GM23338 (cell line): Measurements from ENCODE around the gene SH3GL3. TPM values are rescaled to one million over a fixed set of nuclear protein-coding genes. Genes with fewer than 3 reads are reported as not detected.

Experiments used
- ATAC-seq: fragments of 200-7000 bp; cut with Tn5 transposase; 3 replicates; pipeline ENCODE4 v1.9.1; 2020
- DNase-seq: peaks from one replicate; pipeline ENCODE4 v3.0.0-alpha.2; 2015; ENCODE audit warnings: low spot score
- H2AFZ ChIP-seq: fragments of 200-600 bp; sonication (generic); 2 replicates; pipeline ENCODE4 v1.8.0; 2016; ENCODE audit warnings: antibody characterized with exemption, mild to moderate bottlenecking, moderate library complexity
- H3F3A ChIP-seq: fragments of 200-600 bp; sonication (generic); replicated peaks from 2 replicates; pipeline ENCODE4 v1.8.0; 2017; ENCODE audit warnings: antibody characterized with exemption, mixed run types, low read depth
- H3K27ac ChIP-seq: fragments of 200-600 bp; sonication (generic); 2 replicates; pipeline ENCODE4 v1.6.1; 2016; ENCODE audit warnings: low read depth
- H3K27me3 ChIP-seq: fragments of 200-600 bp; sonication (generic); 2 replicates; pipeline ENCODE4 v1.8.0; 2016; ENCODE audit warnings: mild to moderate bottlenecking, mixed run types, moderate library complexity; ENCODE audit not compliant: insufficient read depth
- H3K36me3 ChIP-seq: fragments of 200-600 bp; sonication (generic); 2 replicates; pipeline ENCODE4 v1.8.0; 2016; ENCODE audit warnings: mild to moderate bottlenecking; ENCODE audit not compliant: insufficient read depth
- H3K4me1 ChIP-seq: fragments of 200-600 bp; sonication (generic); 2 replicates; pipeline ENCODE4 v1.8.0; 2016; ENCODE audit warnings: mild to moderate bottlenecking, moderate library complexity; ENCODE audit not compliant: insufficient read depth
- H3K4me2 ChIP-seq: fragments of 200-600 bp; sonication (generic); 2 replicates; pipeline ENCODE4 v1.7.1; 2017; ENCODE audit warnings: mixed run types
- H3K4me3 ChIP-seq: fragments of 200-600 bp; sonication (generic); 2 replicates; pipeline ENCODE4 v1.6.1; 2016; ENCODE audit warnings: mixed run types
- H3K79me2 ChIP-seq: fragments of 200-600 bp; sonication (generic); replicated peaks from 2 replicates; pipeline ENCODE4 v1.8.0; 2017; ENCODE audit warnings: mild to moderate bottlenecking; ENCODE audit not compliant: insufficient read depth
- H3K9me2 ChIP-seq: fragments of 200-600 bp; sonication (generic); 2 replicates; pipeline ENCODE4 v1.8.0; 2017; ENCODE audit not compliant: insufficient read depth
- H4K20me1 ChIP-seq: fragments of 200-600 bp; sonication (generic); replicated peaks from 2 replicates; pipeline ENCODE4 v1.8.0; 2017; ENCODE audit warnings: mild to moderate bottlenecking; ENCODE audit not compliant: insufficient read depth
- H3K27ac Mint-ChIP-seq: 2 replicates; pipeline ENCODE4 v1.8.0; 2020; ENCODE audit warnings: inconsistent platforms, mild to moderate bottlenecking, moderate library complexity, mixed read lengths
- H3K27me3 Mint-ChIP-seq: 3 replicates; pipeline ENCODE4 v1.8.0; 2022; ENCODE audit warnings: low read depth, mild to moderate bottlenecking, moderate library complexity, mixed read lengths, inconsistent platforms; ENCODE audit not compliant: insufficient read depth, poor library complexity
- H3K36me3 Mint-ChIP-seq: 3 replicates; pipeline ENCODE4 v1.8.0; 2021; ENCODE audit warnings: low read depth, mild to moderate bottlenecking, inconsistent platforms, moderate library complexity, mixed read lengths
- H3K4me1 Mint-ChIP-seq: 3 replicates; pipeline ENCODE4 v1.8.0; 2020; ENCODE audit warnings: mild to moderate bottlenecking, inconsistent platforms, mixed read lengths
- H3K4me3 Mint-ChIP-seq: 3 replicates; pipeline ENCODE4 v1.8.0; 2021; ENCODE audit warnings: moderate library complexity, mild to moderate bottlenecking, inconsistent platforms, mixed read lengths
- H3K9me3 Mint-ChIP-seq: 3 replicates; pipeline ENCODE4 v1.8.0; 2020; ENCODE audit warnings: moderate library complexity, mild to moderate bottlenecking, inconsistent platforms, mixed read lengths
- CREB1 ChIP-seq: fragments of 250-450 bp; sonication (Bioruptor Pico); IDR thresholded peaks from 2 replicates; pipeline ENCODE4 v1.5.0; 2020; ENCODE audit warnings: low read depth, mild to moderate bottlenecking, moderate library complexity
- EZH2 ChIP-seq: fragments of 200-600 bp; sonication (generic); IDR thresholded peaks from one replicate; pipeline ENCODE4 v1.8.0; 2017; ENCODE audit warnings: antibody characterized with exemption, mild to moderate bottlenecking, low read depth; ENCODE audit not compliant: unreplicated experiment
- EZH2phosphoT487 ChIP-seq: fragments of 200-600 bp; sonication (generic); IDR thresholded peaks from one replicate; pipeline ENCODE4 v1.8.1; 2018; ENCODE audit warnings: antibody characterized with exemption; ENCODE audit not compliant: unreplicated experiment
- JUNB ChIP-seq: IDR thresholded peaks from one replicate; pipeline ENCODE4 v1.6.1; 2016; ENCODE audit warnings: antibody characterized with exemption; ENCODE audit not compliant: unreplicated experiment
- NANOG ChIP-seq: IDR thresholded peaks from 2 replicates; pipeline ENCODE4 v1.6.1; 2016; ENCODE audit warnings: antibody characterized with exemption, borderline replicate concordance
- POLR2AphosphoS5 ChIP-seq: IDR thresholded peaks from 2 replicates; pipeline ENCODE4 v1.6.1; 2016; ENCODE audit warnings: antibody characterized with exemption, low read depth
- STAT1 ChIP-seq: IDR thresholded peaks from one replicate; pipeline ENCODE4 v1.6.1; 2016; ENCODE audit warnings: antibody characterized with exemption; ENCODE audit not compliant: unreplicated experiment
- ZNF114 ChIP-seq: fragments of 250-450 bp; sonication (Bioruptor Pico); IDR thresholded peaks from 2 replicates; pipeline ENCODE4 v1.5.0; 2020; ENCODE audit warnings: mild to moderate bottlenecking, moderate library complexity
- ZNF331 ChIP-seq: fragments of 250-450 bp; sonication (Bioruptor Pico); IDR thresholded peaks from 2 replicates; pipeline ENCODE4 v1.5.0; 2020; ENCODE audit warnings: low read depth, mild to moderate bottlenecking, moderate library complexity
- polyA plus RNA-seq: library from polyadenylated mRNA; unstranded; fragments of >200 nt; fragmentation: Nextera tagmentation; extraction: Ambion mirVana; gene quantifications from 2 replicates; pipeline ENCODE4 v1.2.1, GENCODE V29; 2016
- total RNA-seq: library from RNA; depleted of rRNA; stranded (reverse); fragments of >200 nt; shearing (Covaris generic); gene quantifications from 2 replicates; pipeline ENCODE4 v1.2.3, GENCODE V29; 2014
- TF ChIP-seq, protein P1 (sequence below): IDR thresholded peaks from 2 replicates; pipeline ENCODE4 v1.6.1; 2016; ENCODE audit warnings: antibody characterized with exemption
- TF ChIP-seq, protein P2 (sequence below): IDR thresholded peaks from one replicate; pipeline ENCODE4 v1.6.1; 2018; ENCODE audit warnings: antibody characterized with exemption; ENCODE audit not compliant: unreplicated experiment
- TF ChIP-seq, protein P3 (sequence below), 2 experiments: fragments of 200-600 bp in 1 of 2; sonication (generic) in 1 of 2; conservative IDR thresholded peaks; 2 replicates each; pipeline versions ENCODE4 v1.5.1 to v1.6.1; 2016 to 2017; ENCODE audit warnings: antibody characterized with exemption in 2 of 2, low read depth in 2 of 2, mild to moderate bottlenecking in 2 of 2, moderate library complexity in 1 of 2
- TF ChIP-seq, protein P4 (sequence below): fragments of 250-450 bp; sonication (Bioruptor Pico); IDR thresholded peaks from 2 replicates; pipeline ENCODE4 v1.5.0; 2020; ENCODE audit warnings: mild to moderate bottlenecking, moderate library complexity

SH3GL3 gene
- total and polyA plus RNA-seq, 2 experiments from 2014 or later = 15.9 to 21.1 TPM

DNA sequence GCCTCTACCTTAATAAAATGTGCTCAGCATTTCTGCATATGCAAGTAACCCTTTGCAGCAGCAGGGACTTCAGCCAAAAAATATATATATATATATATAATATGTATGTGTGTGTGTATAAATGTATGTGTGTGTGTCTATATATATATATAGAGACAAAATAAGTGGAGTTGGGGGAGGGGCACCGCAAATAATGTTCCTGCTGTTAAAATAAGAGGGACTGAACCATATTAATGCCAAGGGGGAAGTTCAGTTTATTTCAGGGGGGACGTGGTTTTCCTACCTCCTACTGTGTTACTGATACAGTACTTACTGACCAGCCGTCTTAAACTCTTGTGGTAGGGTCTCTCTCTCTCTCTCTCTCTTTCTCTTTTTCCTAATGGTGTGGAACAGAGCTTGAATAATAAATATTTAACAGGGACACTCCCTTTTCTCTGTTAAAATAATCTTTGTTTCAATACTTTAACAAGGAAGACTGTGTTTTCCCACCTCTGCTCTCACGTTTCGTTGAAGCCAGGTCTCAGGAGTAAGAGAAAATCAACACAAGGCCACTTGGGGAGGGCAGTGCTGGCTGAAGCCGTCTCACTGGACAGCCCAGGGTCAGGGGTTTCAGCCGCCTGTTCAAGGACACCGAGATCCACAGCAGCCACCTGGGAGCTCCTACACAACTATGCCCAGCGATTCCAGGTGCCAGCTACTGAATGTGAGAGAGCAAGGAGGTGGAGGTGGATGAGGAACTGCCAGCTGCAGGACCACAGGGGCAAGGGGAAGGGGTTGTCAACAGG is 164.0 kb downstream of the SH3GL3 start:
- no peaks in the 10 kb centered on the region for H3K9me3 Mint-ChIP-seq
- no peak overlapping the region for H3K4me2 ChIP-seq
- ATAC-seq (no peak), DNase-seq (no peak)
- H3K9me2 ChIP-seq = no peaks in the 10 kb centered on the region
- no peaks in the 10 kb centered on the region for H3K79me2 ChIP-seq
- H3F3A ChIP-seq = no peaks in the 10 kb centered on the region
- peaks cover 3% of the 10 kb centered on the region for H3K27me3 Mint-ChIP-seq
- H2AFZ ChIP-seq = no peak overlapping the region
- H3K36me3 Mint-ChIP-seq = no peaks in the 10 kb centered on the region
- no peaks in the 10 kb centered on the region for H3K27me3 ChIP-seq
- H3K4me3 ChIP-seq = no peak overlapping the region
- H3K4me3 Mint-ChIP-seq = no peak overlapping the region
- no peaks in the 10 kb centered on the region for H4K20me1 ChIP-seq
- no peak overlapping the region for H3K27ac ChIP-seq
- TF ChIP-seq, protein P1, sequence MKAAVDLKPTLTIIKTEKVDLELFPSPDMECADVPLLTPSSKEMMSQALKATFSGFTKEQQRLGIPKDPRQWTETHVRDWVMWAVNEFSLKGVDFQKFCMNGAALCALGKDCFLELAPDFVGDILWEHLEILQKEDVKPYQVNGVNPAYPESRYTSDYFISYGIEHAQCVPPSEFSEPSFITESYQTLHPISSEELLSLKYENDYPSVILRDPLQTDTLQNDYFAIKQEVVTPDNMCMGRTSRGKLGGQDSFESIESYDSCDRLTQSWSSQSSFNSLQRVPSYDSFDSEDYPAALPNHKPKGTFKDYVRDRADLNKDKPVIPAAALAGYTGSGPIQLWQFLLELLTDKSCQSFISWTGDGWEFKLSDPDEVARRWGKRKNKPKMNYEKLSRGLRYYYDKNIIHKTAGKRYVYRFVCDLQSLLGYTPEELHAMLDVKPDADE = no peak
- TF ChIP-seq EZH2 (no peak), STAT1 (no peak), ZNF114 (no peak), NANOG (no peak), CREB1 (CRISPR knock-in tag) (no peak), POLR2AphosphoS5 (no peak), JUNB (no peak), EZH2phosphoT487 (no peak), ZNF331 (no peak)
- TF ChIP-seq, protein P2, sequence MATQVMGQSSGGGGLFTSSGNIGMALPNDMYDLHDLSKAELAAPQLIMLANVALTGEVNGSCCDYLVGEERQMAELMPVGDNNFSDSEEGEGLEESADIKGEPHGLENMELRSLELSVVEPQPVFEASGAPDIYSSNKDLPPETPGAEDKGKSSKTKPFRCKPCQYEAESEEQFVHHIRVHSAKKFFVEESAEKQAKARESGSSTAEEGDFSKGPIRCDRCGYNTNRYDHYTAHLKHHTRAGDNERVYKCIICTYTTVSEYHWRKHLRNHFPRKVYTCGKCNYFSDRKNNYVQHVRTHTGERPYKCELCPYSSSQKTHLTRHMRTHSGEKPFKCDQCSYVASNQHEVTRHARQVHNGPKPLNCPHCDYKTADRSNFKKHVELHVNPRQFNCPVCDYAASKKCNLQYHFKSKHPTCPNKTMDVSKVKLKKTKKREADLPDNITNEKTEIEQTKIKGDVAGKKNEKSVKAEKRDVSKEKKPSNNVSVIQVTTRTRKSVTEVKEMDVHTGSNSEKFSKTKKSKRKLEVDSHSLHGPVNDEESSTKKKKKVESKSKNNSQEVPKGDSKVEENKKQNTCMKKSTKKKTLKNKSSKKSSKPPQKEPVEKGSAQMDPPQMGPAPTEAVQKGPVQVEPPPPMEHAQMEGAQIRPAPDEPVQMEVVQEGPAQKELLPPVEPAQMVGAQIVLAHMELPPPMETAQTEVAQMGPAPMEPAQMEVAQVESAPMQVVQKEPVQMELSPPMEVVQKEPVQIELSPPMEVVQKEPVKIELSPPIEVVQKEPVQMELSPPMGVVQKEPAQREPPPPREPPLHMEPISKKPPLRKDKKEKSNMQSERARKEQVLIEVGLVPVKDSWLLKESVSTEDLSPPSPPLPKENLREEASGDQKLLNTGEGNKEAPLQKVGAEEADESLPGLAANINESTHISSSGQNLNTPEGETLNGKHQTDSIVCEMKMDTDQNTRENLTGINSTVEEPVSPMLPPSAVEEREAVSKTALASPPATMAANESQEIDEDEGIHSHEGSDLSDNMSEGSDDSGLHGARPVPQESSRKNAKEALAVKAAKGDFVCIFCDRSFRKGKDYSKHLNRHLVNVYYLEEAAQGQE = no peak
- TF ChIP-seq, protein P3, sequence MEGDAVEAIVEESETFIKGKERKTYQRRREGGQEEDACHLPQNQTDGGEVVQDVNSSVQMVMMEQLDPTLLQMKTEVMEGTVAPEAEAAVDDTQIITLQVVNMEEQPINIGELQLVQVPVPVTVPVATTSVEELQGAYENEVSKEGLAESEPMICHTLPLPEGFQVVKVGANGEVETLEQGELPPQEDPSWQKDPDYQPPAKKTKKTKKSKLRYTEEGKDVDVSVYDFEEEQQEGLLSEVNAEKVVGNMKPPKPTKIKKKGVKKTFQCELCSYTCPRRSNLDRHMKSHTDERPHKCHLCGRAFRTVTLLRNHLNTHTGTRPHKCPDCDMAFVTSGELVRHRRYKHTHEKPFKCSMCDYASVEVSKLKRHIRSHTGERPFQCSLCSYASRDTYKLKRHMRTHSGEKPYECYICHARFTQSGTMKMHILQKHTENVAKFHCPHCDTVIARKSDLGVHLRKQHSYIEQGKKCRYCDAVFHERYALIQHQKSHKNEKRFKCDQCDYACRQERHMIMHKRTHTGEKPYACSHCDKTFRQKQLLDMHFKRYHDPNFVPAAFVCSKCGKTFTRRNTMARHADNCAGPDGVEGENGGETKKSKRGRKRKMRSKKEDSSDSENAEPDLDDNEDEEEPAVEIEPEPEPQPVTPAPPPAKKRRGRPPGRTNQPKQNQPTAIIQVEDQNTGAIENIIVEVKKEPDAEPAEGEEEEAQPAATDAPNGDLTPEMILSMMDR (conservative IDR thresholded peaks at IDR 0.05; ENCODE audit: low read depth in 2 of 2) = no peak
- TF ChIP-seq, protein P4, sequence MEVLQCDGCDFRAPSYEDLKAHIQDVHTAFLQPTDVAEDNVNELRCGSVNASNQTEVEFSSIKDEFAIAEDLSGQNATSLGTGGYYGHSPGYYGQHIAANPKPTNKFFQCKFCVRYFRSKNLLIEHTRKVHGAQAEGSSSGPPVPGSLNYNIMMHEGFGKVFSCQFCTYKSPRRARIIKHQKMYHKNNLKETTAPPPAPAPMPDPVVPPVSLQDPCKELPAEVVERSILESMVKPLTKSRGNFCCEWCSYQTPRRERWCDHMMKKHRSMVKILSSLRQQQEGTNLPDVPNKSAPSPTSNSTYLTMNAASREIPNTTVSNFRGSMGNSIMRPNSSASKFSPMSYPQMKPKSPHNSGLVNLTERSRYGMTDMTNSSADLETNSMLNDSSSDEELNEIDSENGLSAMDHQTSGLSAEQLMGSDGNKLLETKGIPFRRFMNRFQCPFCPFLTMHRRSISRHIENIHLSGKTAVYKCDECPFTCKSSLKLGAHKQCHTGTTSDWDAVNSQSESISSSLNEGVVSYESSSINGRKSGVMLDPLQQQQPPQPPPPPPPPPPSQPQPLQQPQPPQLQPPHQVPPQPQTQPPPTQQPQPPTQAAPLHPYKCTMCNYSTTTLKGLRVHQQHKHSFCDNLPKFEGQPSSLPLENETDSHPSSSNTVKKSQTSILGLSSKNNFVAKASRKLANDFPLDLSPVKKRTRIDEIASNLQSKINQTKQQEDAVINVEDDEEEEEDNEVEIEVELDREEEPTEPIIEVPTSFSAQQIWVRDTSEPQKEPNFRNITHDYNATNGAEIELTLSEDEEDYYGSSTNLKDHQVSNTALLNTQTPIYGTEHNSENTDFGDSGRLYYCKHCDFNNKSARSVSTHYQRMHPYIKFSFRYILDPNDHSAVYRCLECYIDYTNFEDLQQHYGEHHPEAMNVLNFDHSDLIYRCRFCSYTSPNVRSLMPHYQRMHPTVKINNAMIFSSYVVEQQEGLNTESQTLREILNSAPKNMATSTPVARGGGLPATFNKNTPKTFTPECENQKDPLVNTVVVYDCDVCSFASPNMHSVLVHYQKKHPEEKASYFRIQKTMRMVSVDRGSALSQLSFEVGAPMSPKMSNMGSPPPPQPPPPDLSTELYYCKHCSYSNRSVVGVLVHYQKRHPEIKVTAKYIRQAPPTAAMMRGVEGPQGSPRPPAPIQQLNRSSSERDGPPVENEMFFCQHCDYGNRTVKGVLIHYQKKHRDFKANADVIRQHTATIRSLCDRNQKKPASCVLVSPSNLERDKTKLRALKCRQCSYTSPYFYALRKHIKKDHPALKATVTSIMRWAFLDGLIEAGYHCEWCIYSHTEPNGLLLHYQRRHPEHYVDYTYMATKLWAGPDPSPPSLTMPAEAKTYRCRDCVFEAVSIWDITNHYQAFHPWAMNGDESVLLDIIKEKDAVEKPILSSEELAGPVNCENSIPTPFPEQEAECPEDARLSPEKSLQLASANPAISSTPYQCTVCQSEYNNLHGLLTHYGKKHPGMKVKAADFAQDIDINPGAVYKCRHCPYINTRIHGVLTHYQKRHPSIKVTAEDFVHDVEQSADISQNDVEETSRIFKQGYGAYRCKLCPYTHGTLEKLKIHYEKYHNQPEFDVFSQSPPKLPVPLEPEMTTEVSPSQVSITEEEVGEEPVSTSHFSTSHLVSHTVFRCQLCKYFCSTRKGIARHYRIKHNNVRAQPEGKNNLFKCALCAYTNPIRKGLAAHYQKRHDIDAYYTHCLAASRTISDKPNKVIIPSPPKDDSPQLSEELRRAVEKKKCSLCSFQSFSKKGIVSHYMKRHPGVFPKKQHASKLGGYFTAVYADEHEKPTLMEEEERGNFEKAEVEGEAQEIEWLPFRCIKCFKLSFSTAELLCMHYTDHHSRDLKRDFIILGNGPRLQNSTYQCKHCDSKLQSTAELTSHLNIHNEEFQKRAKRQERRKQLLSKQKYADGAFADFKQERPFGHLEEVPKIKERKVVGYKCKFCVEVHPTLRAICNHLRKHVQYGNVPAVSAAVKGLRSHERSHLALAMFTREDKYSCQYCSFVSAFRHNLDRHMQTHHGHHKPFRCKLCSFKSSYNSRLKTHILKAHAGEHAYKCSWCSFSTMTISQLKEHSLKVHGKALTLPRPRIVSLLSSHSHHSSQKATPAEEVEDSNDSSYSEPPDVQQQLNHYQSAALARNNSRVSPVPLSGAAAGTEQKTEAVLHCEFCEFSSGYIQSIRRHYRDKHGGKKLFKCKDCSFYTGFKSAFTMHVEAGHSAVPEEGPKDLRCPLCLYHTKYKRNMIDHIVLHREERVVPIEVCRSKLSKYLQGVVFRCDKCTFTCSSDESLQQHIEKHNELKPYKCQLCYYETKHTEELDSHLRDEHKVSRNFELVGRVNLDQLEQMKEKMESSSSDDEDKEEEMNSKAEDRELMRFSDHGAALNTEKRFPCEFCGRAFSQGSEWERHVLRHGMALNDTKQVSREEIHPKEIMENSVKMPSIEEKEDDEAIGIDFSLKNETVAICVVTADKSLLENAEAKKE (CRISPR knock-in tag) = no peak
- no peaks in the 10 kb centered on the region for H3K4me1 ChIP-seq
- H3K27ac Mint-ChIP-seq = no peak overlapping the region
- H3K36me3 ChIP-seq = no peaks in the 10 kb centered on the region
- no peaks in the 10 kb centered on the region for H3K4me1 Mint-ChIP-seq
